ENCODE measurements around the gene KCNIP4.
"Not testable (repeated sequence)": the region's sequence is repeated elsewhere in the genome, so short reads cannot be mapped to it uniquely, and the experiment has no call there.

Gene KCNIP4

DNA sequence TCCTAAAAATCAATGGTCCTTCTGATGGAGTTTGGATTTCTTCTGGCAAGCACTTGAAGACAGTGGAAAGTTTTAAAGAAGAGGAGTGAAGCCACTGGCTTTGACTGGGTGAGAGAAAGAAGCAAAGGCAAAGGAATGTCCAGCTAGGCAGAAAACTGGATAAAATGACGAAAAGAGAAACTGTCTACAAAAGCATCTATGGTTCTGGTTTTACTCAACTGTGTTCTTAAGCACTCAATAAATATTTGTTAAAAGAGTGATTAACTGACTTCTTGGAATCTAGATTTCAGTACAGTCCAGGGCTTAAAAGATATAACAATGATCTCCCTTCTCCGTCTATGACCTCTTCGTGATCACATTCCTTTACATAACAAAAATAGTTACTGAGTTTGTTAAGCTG lies 1195.9 kb downstream of the KCNIP4 start:
- DNase-seq (ENCODE audit: low spot score), result no peak

DNA sequence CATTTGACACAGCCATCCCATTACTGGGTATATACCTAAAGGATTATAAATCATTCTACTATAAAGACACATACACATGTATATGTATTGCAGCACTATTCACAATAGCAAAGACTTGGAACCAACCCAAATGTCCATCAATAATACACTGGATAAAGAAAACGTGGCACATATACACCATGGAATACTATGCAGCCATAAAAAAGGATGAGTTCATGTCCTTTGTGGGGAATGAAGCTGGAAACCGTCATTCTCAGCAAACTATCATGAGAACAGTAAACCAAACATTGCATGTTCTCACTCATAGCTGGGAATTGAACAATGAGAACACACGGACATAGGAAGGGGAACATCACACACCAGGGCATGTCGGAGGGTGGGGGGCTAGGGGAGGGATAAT lies 1202.6 kb downstream of the KCNIP4 start:
- DNase-seq (ENCODE audit: low spot score), result not testable (repeated sequence)

DNA sequence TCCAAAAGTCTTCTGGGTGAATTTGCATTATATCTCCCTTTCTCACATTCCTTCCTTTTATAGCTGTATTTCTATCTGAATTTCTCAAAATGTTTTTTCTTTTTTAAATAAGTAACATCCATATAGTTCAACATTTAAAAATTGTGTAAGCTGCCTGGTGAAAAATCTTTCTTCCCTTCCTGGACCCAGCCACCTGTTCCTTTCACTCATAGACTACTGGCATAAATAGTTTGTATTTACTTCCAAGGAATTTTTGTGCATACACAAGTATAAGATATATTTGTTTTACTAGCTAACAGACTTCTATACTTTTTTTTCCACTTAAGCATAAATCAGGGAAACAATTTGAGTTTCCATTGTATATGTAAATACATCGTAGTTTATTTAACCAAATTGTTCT lies 1212.6 kb downstream of the KCNIP4 start:
- DNase-seq (ENCODE audit: low spot score), result no peak

DNA sequence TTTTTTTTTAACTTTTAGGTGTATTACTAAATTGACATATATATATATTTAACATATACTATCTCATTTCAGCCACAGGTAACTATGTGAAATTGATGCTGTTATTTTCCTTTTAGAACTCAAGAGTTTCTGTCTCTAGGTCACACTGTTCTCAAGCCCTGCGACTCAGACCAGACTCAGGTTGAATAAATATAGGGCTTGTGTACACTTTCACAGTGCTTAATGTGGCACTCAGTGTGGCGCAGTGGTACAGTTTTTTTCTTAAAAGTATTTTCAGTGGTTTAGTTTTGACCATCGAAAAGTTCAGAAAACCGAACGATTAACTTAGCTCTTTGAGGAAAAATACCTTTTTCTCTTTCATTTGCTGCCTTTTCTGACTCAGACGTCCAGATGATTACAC lies 1223.7 kb downstream of the KCNIP4 start:
- DNase-seq (ENCODE audit: low spot score), result no peak

DNA sequence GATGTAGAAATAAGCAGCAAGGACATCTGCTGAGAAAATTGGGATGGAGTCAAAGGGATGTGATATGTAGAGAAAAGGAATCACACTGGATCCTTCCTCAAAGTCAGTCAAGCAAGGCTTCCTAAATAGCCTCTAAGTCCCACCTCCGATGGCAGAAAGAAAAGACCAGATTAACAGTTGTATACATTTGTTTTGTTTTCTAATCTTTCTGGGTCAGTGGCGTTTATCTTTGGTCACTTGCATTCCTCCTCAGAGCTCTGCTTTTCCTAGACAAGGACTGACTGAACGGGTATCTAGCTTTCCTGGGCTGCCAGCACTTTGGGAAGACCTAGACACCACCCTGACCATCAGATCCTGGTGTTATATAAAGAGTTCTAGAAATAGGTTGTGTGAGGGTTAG lies 1225.1 kb downstream of the KCNIP4 start:
- no peak for DNase-seq (ENCODE audit: low spot score)

DNA sequence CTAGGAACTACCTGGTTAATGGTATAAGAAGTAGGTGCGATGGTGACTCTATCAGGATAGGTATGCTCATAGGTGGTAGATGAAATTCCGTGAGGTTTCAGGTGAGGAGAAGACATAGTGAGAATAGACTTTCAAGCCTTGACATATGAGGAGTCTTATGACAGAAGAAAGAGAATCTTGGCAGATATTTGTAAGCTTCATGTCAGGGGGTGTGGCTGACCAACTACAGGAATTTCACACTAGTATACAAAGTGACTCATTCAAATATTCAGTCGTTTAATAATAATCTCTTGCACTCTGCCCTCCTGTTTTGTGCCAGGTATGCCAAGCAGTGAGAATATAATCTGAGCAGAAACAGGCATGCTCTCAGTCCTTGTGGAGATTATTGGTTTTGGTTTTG lies 1225.6 kb downstream of the KCNIP4 start:
- DNase-seq (ENCODE audit: low spot score), result no peak

DNA sequence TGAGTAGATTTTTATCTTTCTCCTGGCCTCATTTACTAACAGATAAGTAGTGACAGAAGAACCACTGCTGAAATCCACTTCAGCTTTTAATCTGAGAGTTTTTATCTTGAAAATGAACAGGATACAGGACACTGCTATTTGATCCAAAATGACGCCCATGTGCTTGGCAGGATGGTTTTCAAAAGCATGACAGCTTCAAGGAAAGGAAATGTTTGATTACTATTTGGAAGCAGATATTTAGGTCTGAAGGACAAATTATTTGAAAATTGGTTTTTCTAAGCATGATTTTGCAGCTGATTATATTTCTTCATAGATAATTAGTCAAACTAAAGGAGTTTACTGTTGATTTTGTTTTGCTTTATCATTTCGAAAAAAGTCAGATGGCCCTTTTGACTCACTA lies 1237.2 kb downstream of the KCNIP4 start:
- no peak for DNase-seq (ENCODE audit: low spot score)

DNA sequence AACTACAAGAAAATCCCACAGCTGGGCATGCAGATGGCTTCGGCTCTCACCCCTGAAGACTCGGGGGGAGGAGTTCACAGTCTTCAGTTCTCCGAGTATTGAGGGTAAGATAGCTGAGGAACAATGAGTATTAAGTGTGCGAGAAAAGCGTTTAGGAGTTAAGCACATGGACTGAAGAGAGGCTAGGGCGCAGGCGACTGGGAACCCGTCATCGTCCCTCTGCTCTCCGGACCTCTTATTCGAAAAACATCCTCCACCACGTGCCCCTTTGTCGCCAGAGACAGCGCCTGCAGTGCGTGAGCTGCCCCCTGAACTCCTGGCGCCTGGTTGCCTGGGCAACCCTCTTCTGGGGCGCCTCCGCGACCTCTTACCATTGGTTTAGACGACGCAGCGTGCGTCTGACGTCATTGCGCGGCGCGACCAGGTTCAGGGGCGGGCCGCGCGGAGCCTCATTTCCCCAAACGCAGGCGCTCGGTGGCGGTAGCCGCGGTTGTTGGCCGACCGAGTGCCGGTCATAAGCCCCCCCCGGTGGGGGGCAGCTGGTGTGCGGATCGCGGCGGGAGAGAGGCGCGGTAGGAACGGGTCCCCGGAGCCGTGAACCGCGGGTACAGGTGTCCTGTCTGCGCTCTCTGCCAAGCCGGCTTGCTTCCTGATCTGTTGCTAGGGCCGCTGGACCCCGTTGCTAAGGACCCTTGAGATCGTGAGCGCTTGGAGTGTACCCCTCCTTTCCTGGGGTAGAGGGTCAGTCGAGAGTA lies 1248.4 kb downstream of the KCNIP4 start, which contains the start of gene PACRGL:
PACRGL (plus strand) TSS at position 452 of the 755 bp plus-strand sequence. CDS start 4,024 bp downstream, outside the sequence.
- peak; percentile 91 for DNase-seq (ENCODE audit: low spot score)

DNA sequence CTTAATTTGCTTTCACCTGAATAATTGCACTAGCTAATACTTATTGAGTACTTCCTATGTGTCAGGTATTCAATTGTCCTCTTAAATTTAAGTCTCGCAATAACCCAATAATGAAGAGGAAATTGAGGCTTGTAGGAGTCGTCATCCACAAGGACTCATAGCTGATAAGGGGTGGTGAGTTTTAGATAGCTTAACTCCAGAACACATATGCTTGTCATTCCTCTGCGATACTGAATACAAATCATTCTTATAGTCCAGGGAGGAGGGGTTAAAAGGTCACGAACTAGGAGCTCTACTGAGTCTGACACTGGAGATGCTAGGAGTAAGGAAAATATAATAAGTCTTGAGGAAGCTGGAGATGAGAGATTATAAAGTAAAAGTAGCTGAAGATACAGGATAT lies 1249.8 kb downstream of the KCNIP4 start:
- DNase-seq (ENCODE audit: low spot score), result peak; percentile 9

DNA sequence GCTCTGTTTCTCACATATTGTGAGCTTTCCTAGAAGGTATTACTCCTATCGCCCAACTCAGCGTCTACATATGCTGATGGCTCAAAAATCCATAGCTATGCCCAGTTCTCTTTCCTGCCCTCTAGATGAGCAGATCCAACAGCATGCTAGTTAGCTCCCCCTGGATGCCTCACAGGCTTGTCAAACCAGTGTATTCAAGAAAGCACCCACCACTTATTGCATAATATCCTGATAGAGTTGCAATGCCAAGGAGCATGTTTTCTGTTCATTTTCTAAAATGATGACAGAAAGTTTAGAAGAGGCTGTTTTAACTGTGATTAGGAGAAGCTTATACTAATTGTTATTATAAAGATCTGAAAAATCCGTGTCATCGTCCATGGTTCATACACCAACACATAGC lies 1250.2 kb downstream of the KCNIP4 start:
- no peak for DNase-seq (ENCODE audit: low spot score)

DNA sequence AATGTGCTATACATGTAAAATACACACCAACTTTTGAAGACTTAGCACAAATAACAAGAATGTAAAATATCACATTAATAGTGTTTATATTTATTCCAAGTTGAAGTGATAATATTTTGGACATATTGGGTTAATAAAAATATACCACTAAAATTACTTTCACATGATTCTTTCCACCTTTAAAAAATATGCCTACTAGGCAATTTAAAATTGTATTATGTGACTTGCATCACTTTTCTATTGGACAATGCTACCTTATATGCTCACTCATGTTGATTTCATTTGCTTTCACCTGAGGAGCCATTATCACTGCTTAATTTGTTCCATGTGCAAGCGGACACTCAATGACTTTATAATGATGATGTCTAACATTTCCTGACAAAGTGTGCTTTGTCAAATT lies 1251.8 kb downstream of the KCNIP4 start:
- DNase-seq (ENCODE audit: low spot score), result no peak

DNA sequence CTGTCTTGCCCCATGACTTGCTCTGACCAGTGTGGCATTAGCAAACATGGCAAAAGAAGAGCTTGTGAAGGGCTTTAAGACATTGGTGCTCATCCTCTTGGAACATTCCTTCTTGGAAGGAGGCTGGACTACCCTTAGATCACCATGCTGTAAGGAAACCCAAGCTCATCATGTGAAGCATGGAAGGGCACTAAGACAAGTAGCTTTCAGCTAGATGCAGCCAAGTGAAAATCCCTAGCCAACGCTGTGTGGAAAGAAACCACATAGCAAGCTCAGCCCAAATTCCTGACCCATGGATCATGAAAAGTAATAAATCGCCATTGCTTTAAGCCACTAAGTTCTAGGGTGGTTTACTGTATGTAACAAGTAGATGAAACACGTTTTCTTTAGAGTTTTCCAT lies 1260.7 kb downstream of the KCNIP4 start:
- no peak for DNase-seq (ENCODE audit: low spot score)

DNA sequence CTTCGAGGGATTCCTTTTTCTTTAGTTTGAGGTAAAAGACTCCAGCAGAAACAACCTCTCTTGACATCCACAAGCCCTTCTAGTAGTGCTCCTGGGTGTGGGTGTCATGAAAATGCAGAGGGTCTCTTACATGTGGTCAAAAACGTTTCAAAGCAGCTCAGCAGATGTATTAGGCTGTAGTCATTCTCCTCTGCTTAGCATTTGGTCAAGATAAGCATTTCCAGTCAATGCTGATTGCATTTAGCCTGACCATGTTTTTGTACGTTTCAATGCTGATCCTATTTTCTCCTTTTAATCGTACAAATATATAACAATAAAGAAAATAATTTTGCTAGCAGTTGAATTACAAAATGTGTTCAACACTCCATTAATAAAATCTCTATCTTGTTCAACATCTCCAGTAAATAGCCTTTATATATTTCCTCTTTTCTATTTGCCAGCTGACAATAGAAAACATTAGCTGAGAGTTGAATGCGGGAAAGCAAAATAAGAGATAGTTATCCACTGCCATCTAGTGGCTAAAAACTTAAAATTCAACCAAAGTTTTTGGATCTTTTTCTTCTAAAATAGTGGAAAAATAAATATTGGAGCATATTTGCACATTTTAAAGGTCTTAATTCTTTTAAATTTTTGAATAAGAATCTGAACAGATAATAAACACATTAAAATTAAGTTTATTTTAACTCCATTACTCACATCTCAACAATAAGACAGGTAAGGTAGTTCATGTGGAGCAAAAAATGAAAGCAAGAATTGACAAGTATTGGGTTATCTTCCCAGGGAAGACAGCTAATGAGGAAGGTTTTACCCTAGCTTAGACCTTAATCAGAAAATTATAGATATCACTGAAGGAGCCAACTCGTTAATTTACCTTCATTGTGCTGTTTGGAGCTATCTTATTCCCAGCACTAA lies 1263.5 kb downstream of the KCNIP4 start:
- DNase-seq (ENCODE audit: low spot score), result peak; percentile 23

DNA sequence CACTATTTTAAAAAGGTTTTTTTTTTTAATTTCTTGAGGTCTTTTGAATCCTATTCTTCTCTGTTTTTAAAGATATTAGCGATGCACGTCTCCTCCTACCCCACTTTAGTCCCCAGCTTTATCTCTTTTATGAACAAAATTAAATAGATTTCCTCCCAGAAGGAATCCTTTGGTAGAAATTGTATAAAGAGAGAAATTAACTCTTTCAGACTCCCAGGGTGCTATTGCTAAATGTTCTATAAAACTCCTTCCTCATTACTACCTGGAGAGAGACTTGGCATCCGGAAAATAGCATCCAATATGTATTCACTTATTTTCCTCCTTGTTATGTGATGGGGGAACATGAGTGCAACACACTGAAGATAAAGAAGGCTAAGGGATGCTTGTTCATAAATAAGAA lies 1264.8 kb downstream of the KCNIP4 start:
- DNase-seq (ENCODE audit: low spot score), result no peak

DNA sequence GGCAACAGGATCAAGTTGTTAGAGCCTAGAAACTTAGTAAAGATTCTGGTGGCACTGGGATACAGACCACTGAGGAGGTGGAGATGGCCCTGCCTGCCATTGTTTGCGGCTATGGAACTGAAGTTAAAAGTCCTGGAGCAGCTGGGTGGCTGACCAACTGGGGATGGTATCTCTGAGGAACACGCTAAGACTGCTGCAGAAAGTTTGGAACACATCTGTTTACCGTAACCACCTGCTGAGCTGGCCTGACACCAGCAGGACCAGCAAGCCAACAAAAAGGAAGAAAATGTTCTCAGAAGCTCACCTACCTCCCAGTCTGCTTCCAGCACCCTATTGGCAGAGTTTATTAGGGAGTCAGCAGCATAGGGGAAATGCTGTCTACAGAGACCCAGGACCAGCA lies 1265.7 kb downstream of the KCNIP4 start:
- no peak for DNase-seq (ENCODE audit: low spot score)

DNA sequence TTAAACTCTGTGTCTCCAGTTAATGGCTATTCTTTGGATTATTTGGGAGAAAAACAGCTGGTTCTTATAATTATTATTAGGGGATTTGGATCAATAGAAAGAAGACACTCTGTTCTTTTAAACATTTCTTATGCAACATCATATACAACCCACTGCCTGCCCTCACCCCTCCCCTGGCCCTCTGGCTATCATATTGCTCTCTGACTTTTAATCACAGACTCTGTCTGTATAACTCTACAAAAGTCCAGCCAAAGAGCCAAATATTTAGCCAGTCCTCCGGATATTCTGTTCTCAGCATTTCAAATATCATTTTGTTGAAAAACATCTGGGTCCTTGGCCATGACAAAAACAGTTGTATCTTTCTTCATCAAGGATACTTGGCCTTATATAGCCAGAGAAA lies 1267.3 kb downstream of the KCNIP4 start:
- DNase-seq (ENCODE audit: low spot score), result no peak

DNA sequence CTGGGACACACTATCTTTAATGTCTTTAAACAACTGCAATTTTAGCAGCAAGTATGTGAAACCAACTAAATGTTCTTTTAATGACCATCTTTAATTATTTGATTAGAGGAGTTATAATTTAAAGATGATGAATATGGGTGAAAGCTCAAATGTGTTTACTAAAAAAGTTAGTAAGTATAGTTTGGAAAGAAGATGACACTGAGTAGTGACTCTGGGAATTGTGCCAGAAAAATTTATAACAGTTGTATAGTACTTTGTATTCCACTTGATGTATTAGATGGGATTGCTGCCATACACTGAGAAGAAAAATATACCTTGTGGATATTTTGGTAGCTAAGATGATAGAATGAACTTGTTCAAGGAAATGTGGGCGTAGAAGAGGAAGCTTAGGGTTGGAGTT lies 1267.8 kb downstream of the KCNIP4 start:
- no peak for DNase-seq (ENCODE audit: low spot score)

DNA sequence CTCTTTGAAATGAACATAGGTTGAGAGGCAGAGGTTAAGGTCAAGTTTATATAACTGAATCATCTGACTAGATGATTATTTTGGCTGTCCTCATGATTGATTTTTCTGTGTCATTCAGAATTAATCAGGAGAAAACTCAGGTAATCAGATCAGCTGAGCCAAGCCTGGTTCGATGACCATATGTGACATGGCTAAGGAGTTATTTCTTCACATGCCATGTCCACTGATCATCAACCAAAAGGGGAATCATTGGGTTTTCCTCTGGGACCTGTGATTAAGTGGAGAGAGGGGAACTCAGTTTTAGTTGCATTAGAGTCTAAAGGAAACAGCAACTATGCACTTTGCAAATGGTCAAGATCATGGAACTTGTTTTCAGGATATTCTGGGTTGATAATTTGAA lies 1268.6 kb downstream of the KCNIP4 start:
- no peak for DNase-seq (ENCODE audit: low spot score)
